SU-DHL-6 (cell line): ENCODE data around the gene HIVEP3.

Experiments used
- H2AFZ ChIP-seq: fragments of 200-600 bp; sonication (generic); 2 replicates; pipeline ENCODE4 v1.6.1; 2014; ENCODE audit warnings: low read depth, mild to moderate bottlenecking, moderate library complexity, mixed read lengths, antibody characterized with exemption, low read length; ENCODE audit not compliant: severe bottlenecking
- H3F3A ChIP-seq: fragments of 200-600 bp; shearing (Covaris generic); 2 replicates; pipeline ENCODE4 v1.6.0; 2016; ENCODE audit warnings: antibody characterized with exemption, mild to moderate bottlenecking; ENCODE audit not compliant: insufficient read depth
- H3K27ac ChIP-seq: fragments of 200-600 bp; sonication (generic); 2 replicates; pipeline ENCODE4 v1.5.1; 2016; ENCODE audit warnings: low read depth, mild to moderate bottlenecking, low read length, moderate library complexity, mixed read lengths
- H3K27me3 ChIP-seq: fragments of 200-600 bp; sonication (generic), shearing (Covaris generic); 2 replicates; pipeline ENCODE4 v1.6.0; 2014; ENCODE audit warnings: mild to moderate bottlenecking, low read length
- H3K36me3 ChIP-seq: fragments of 200-600 bp; sonication (generic); 2 replicates; pipeline ENCODE4 v1.6.1; 2014; ENCODE audit warnings: mild to moderate bottlenecking, low read length, mixed read lengths
- H3K4me2 ChIP-seq: fragments of 300-600, 200-600 bp; shearing (Covaris generic), sonication (generic); 2 replicates; pipeline ENCODE4 v1.6.0; 2014; ENCODE audit warnings: low read length, low read depth, mild to moderate bottlenecking; ENCODE audit not compliant: poor library complexity, severe bottlenecking
- H3K4me3 ChIP-seq: fragments of 200-600 bp; sonication (generic); 2 replicates; pipeline ENCODE4 v1.5.1; 2014; ENCODE audit warnings: antibody characterized with exemption, low read length, mild to moderate bottlenecking, mixed read lengths; ENCODE audit not compliant: insufficient read depth, poor library complexity, severe bottlenecking
- H3K79me2 ChIP-seq: fragments of 200-600 bp; sonication (generic); 2 replicates; pipeline ENCODE4 v1.6.1; 2014; ENCODE audit warnings: mild to moderate bottlenecking, low read length, moderate library complexity; ENCODE audit not compliant: insufficient read depth
- H3K9ac ChIP-seq: fragments of 200-600 bp; sonication (generic); 2 replicates; pipeline ENCODE4 v1.7.0; 2014; ENCODE audit warnings: mild to moderate bottlenecking, low read length
- H3K9me2 ChIP-seq: fragments of 200-600 bp; sonication (generic); replicated peaks from 2 replicates; pipeline ENCODE4 v1.6.1; 2014; ENCODE audit warnings: low read length; ENCODE audit not compliant: insufficient read depth
- H3K9me3 ChIP-seq: fragments of 200-600 bp; sonication (generic); 2 replicates; pipeline ENCODE4 v1.6.1; 2014; ENCODE audit warnings: low read length, mixed read lengths; ENCODE audit not compliant: insufficient read depth
- H4K20me1 ChIP-seq: fragments of 200-600 bp; sonication (generic); 2 replicates; pipeline ENCODE4 v1.6.1; 2014; ENCODE audit warnings: low read depth, mild to moderate bottlenecking, antibody characterized with exemption, low read length, moderate library complexity, mixed read lengths
- CTCF ChIP-seq: fragments of 200-600 bp; sonication (generic); IDR thresholded peaks from one replicate; pipeline ENCODE4 v1.5.1; 2017; ENCODE audit warnings: antibody characterized with exemption, mild to moderate bottlenecking, low read length, moderate library complexity; ENCODE audit not compliant: insufficient read depth, poor library complexity, severe bottlenecking
- EZH2phosphoT487 ChIP-seq: fragments of 200-600 bp; sonication (generic), shearing (Covaris generic); conservative IDR thresholded peaks from 2 replicates; pipeline ENCODE4 v1.6.1; 2018; ENCODE audit warnings: mild to moderate bottlenecking, antibody characterized with exemption, low read length, moderate library complexity, mixed read lengths

HIVEP3 gene

GRCh38 chr1:41546833-41547135 is 371.9 kb downstream of the HIVEP3 start:
- no peak overlapping the region for H3K27ac ChIP-seq
- no peaks in the 10 kb centered on the region for H4K20me1 ChIP-seq
- no peak overlapping the region for H3K4me3 ChIP-seq
- no peaks in the 10 kb centered on the region for H3K79me2 ChIP-seq
- no peak overlapping the region for H3K9ac ChIP-seq
- TF ChIP-seq CTCF (no peak), EZH2phosphoT487 (no peak)
- H3K27me3 ChIP-seq, result no peaks in the 10 kb centered on the region
- H3K4me2 ChIP-seq, result no peak overlapping the region
- H2AFZ ChIP-seq, result no peak overlapping the region
- H3K9me2 ChIP-seq, result no peaks in the 10 kb centered on the region
- no peaks in the 10 kb centered on the region for H3K36me3 ChIP-seq
- no peaks in the 10 kb centered on the region for H3F3A ChIP-seq
- H3K9me3 ChIP-seq, result 0 out of 2 replicates have a peak, but pooled peaks cover 6% of the 10 kb centered on the region

- H3K4me2 ChIP-seq, result no peak overlapping the region
- H3K9me3 ChIP-seq, result 0 out of 2 replicates have a peak, but pooled peaks cover 6% of the 10 kb centered on the region
- H2AFZ ChIP-seq, result no peak overlapping the region
- H3K27ac ChIP-seq, result no peak overlapping the region
- no peaks in the 10 kb centered on the region for H3K79me2 ChIP-seq
- TF ChIP-seq EZH2phosphoT487 (no peak), CTCF (no peak)
- H3K9ac ChIP-seq, result no peak overlapping the region
- no peaks in the 10 kb centered on the region for H3K27me3 ChIP-seq
- H3K9me2 ChIP-seq, result no peaks in the 10 kb centered on the region
- H3K4me3 ChIP-seq, result no peak overlapping the region
- H3K36me3 ChIP-seq, result no peaks in the 10 kb centered on the region
- no peaks in the 10 kb centered on the region for H4K20me1 ChIP-seq
- H3F3A ChIP-seq, result no peaks in the 10 kb centered on the region
These were observed 372.5 kb downstream of the HIVEP3 start for GRCh38 chr1:41545996-41546832.

GRCh38 chr1:41542196-41542930 is 376.4 kb downstream of the HIVEP3 start:
- H3F3A ChIP-seq, result peaks cover 11% of the 10 kb centered on the region
- H3K9me3 ChIP-seq, result 0 out of 2 replicates have a peak, but pooled peaks cover 6% of the 10 kb centered on the region
- H3K36me3 ChIP-seq, result no peaks in the 10 kb centered on the region
- no peaks in the 10 kb centered on the region for H3K79me2 ChIP-seq
- H2AFZ ChIP-seq, result no peak overlapping the region
- TF ChIP-seq CTCF (no peak), EZH2phosphoT487 (no peak)
- H3K9ac ChIP-seq, result no peak overlapping the region
- no peak overlapping the region for H3K27ac ChIP-seq
- no peaks in the 10 kb centered on the region for H4K20me1 ChIP-seq
- no peak overlapping the region for H3K4me3 ChIP-seq
- no peaks in the 10 kb centered on the region for H3K9me2 ChIP-seq
- H3K4me2 ChIP-seq, result no peak overlapping the region
- no peaks in the 10 kb centered on the region for H3K27me3 ChIP-seq
